Muscle of leg (tissue), 11 donors: ENCODE measurements around the gene STPG1. TPM values are rescaled to one million over a fixed set of nuclear protein-coding genes. Genes with fewer than 3 reads are reported as not detected.

Experiments used
- DNase-seq: peaks from one replicate; pipeline ENCODE4 v3.0.0; 2013
- H3K27ac ChIP-seq: one replicate; pipeline ENCODE4 v1.5.1; 2013; ENCODE audit warnings: mild to moderate bottlenecking, low read length, control low read depth
- H3K27me3 ChIP-seq: one replicate; pipeline ENCODE4 v1.6.1; 2013; ENCODE audit warnings: low read length; ENCODE audit not compliant: control insufficient read depth, insufficient read depth
- H3K36me3 ChIP-seq: one replicate; pipeline ENCODE4 v1.6.1; 2013; ENCODE audit warnings: low read length; ENCODE audit not compliant: control insufficient read depth, insufficient read depth
- H3K4me1 ChIP-seq: one replicate; pipeline ENCODE4 v1.6.1; 2013; ENCODE audit warnings: low read length; ENCODE audit not compliant: control insufficient read depth, insufficient read depth
- H3K4me3 ChIP-seq: one replicate; pipeline ENCODE4 v1.5.1; 2013; ENCODE audit warnings: low read length, control low read depth
- H3K9me3 ChIP-seq: replicated peaks from 2 replicates; pipeline ENCODE4 v1.6.1; 2013; ENCODE audit warnings: low read depth, low read length; ENCODE audit not compliant: control insufficient read depth
- WGBS: methylation state at CpG from one replicate; pipeline ENCODE4 v1.1.5; 2013; ENCODE audit warnings: missing lambda C conversion rate; ENCODE audit not compliant: insufficient coverage; 5-methylcytosine and 5-hydroxymethylcytosine counted together
- polyA plus RNA-seq, 8 donors: library from polyadenylated mRNA; unstranded; fragments of 120-200 nt; gene quantifications; one replicate each; pipeline versions ENCODE4 v1.2.1 to v1.2.3, GENCODE V29; 2013; ENCODE audit warnings: inconsistent platforms in 1 of 8, low replicate concordance in 1 of 8; ENCODE audit not compliant: insufficient read length in 8 of 8, insufficient read depth in 1 of 8
- total RNA-seq: library from RNA; stranded (reverse); fragments of 120-200 nt; gene quantifications from one replicate; pipeline ENCODE4 v1.2.4, GENCODE V29; 2013

The STPG1 gene
- total and polyA plus RNA-seq, 9 donors = 0.94 to 2.5 (median 1.4) TPM

- 83% methylated on average over 1 of the region's 1 CpG for WGBS
- DNase-seq = no peak
- Histone ChIP-seq H3K27ac (no peak overlapping the region), H3K4me3 (no peak overlapping the region), H3K9me3 (no peaks in the 10 kb centered on the region), H3K27me3 (no peaks in the 10 kb centered on the region), H3K36me3 (no peaks in the 10 kb centered on the region), H3K4me1 (no peaks in the 10 kb centered on the region)
These were observed 13.9 kb upstream of the STPG1 start for GRCh38 chr1:24427545-24427862.

GRCh38 chr1:24426744-24427544 lies 13.4 kb upstream of the STPG1 start:
- 100% methylated on average over 2 of the region's 7 CpGs for WGBS
- no peak overlapping the region for H3K27ac ChIP-seq
- DNase-seq = no peak

DNA sequence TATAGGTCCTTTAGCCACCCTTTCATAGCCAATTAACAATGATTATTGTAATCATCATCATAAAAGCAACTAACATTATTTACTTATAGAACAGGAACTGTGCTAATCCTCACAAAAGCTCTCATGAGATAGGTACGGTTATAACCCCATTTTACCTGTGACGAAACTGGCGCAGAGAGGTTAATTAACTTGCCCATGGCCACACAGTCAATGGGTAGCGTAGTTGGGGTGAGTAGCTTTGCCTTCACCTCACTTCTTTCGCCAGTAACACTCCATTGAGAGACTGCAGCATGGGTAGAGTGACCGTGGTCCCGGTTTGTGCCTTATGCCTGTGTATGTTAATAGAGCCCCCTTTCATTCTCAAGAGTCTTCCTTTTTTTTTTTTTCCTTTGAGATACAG lies 12.3 kb upstream of the STPG1 start:
- no CpG with 5 or more reads among the region's 7 CpGs for WGBS
- no peak overlapping the region for H3K4me3 ChIP-seq
- no peak for DNase-seq

More at GRCh38 chr1:24426744-24427544, 13.4 kb upstream of the STPG1 start:
- Histone ChIP-seq H3K27me3 (no peaks in the 10 kb centered on the region), H3K36me3 (no peaks in the 10 kb centered on the region), H3K4me3 (no peak overlapping the region), H3K9me3 (no peaks in the 10 kb centered on the region), H3K4me1 (no peaks in the 10 kb centered on the region)

GRCh38 chr1:24425441-24425840 lies 11.9 kb upstream of the STPG1 start:
- no peak for DNase-seq
- no peaks in the 10 kb centered on the region for H3K9me3 ChIP-seq
- H3K27me3 ChIP-seq = no peaks in the 10 kb centered on the region
- H3K4me1 ChIP-seq = no peaks in the 10 kb centered on the region
- no peak overlapping the region for H3K27ac ChIP-seq
- 80% methylated on average over 1 of the region's 3 CpGs for WGBS
- H3K4me3 ChIP-seq = no peak overlapping the region
- H3K36me3 ChIP-seq = peaks cover 3% of the 10 kb centered on the region

More for the DNA sequence above, 12.3 kb upstream of the STPG1 start:
- H3K4me1 ChIP-seq = no peaks in the 10 kb centered on the region
- H3K27ac ChIP-seq = no peak overlapping the region
- H3K36me3 ChIP-seq = peaks cover 3% of the 10 kb centered on the region
- no peaks in the 10 kb centered on the region for H3K9me3 ChIP-seq
- no peaks in the 10 kb centered on the region for H3K27me3 ChIP-seq

DNA sequence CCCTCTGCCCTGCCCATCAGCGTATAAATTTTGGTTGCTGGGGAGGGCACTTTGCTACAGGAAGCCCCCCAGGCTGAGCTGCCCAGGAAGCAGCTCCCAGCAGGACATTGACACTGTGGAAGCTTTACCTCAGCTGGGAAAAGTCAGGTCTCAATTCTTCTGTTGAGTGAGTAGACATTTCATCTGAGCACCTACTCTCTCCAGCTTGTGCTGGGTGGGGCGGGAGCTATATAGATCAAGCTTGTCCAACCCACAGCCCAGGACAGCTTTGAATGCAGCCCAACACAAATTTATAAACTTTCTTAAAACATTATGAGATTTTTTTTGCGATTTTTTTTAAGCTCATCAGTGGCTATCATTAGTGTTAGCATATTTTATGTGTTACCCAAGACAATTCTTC lies 11.4 kb upstream of the STPG1 start:
- 100% methylated on average over 1 of the region's 3 CpGs for WGBS
- DNase-seq = no peak
- Histone ChIP-seq H3K36me3 (peaks cover 3% of the 10 kb centered on the region), H3K4me3 (no peak overlapping the region), H3K9me3 (no peaks in the 10 kb centered on the region), H3K27me3 (no peaks in the 10 kb centered on the region), H3K27ac (no peak overlapping the region), H3K4me1 (no peaks in the 10 kb centered on the region)

DNA sequence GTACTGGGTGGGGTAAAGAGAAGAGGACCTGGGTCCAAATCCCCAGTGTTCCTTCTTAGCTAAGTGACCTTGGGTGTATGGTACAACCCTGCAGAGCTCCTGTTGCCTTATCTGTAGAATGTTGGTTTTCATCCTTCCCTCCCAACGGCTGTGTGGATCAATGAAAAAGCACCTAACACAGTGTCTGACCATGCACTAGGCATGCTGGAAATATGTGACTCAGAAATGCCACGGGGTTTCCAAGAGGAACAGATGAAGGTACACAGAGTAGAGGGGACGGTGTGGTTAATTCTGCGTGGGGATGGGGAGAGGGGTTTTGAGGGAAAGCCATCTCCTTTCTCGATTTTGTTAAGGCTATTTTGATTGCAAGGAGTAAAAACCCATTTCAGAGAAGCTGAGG lies 10.6 kb upstream of the STPG1 start:
- Histone ChIP-seq H3K9me3 (no peaks in the 10 kb centered on the region), H3K36me3 (peaks cover 6% of the 10 kb centered on the region), H3K4me3 (no peak overlapping the region), H3K4me1 (no peaks in the 10 kb centered on the region), H3K27ac (no peak overlapping the region), H3K27me3 (no peaks in the 10 kb centered on the region)
- WGBS = 96% methylated on average over 5 of the region's 5 CpGs
- no peak for DNase-seq

DNA sequence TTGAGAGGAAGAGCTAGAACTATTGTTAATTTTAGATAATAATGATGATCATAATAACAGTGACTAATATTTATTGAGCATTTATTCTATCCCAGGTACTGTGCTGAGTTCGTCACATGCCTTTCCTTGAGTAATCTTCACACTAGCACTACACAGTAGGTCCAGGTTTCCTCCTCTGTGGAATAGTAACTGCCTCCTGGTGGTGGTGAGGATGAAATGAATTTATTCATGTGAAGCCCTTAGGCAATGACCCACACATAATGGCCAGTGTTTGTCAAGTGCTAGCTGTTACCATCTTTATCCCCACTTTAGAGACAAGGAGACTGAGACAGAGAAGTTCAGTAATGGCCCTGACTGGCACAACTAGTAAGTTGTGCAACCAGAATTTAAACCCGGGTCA lies 7.9 kb upstream of the STPG1 start:
- Histone ChIP-seq H3K27me3 (no peaks in the 10 kb centered on the region), H3K4me3 (no peak overlapping the region), H3K4me1 (peaks cover 4% of the 10 kb centered on the region), H3K36me3 (peaks cover 7% of the 10 kb centered on the region), H3K27ac (no peak overlapping the region), H3K9me3 (no peaks in the 10 kb centered on the region)
- no peak for DNase-seq
- WGBS = 91% methylated on average over 1 of the region's 2 CpGs

GRCh38 chr1:24420547-24420946 lies 7.0 kb upstream of the STPG1 start:
- Histone ChIP-seq H3K4me3 (no peak overlapping the region), H3K27me3 (no peaks in the 10 kb centered on the region), H3K4me1 (peaks cover 11% of the 10 kb centered on the region), H3K36me3 (peaks cover 7% of the 10 kb centered on the region), H3K9me3 (no peaks in the 10 kb centered on the region), H3K27ac (no peak overlapping the region)
- WGBS = no CpG with 5 or more reads among the region's 4 CpGs
- DNase-seq = no peak

- WGBS = 68% methylated on average over 6 of the region's 14 CpGs
- Histone ChIP-seq H3K27me3 (no peaks in the 10 kb centered on the region), H3K4me1 (peaks cover 15% of the 10 kb centered on the region), H3K27ac (no peak overlapping the region), H3K36me3 (peaks cover 7% of the 10 kb centered on the region), H3K4me3 (no peak overlapping the region), H3K9me3 (no peaks in the 10 kb centered on the region)
- DNase-seq = no peak
These were observed 5.5 kb upstream of the STPG1 start for GRCh38 chr1:24418898-24419628.

GRCh38 chr1:24417681-24418080 lies 4.1 kb upstream of the STPG1 start:
- no peak overlapping the region for H3K27ac ChIP-seq
- no peaks in the 10 kb centered on the region for H3K9me3 ChIP-seq
- peaks cover 7% of the 10 kb centered on the region for H3K36me3 ChIP-seq
- WGBS = no CpG with 5 or more reads among the region's 1 CpG
- H3K4me1 ChIP-seq = peaks cover 18% of the 10 kb centered on the region
- H3K4me3 ChIP-seq = no peak overlapping the region
- DNase-seq = no peak
- H3K27me3 ChIP-seq = no peaks in the 10 kb centered on the region
